SK-N-MC (cell line): ENCODE data around the gene HOXD8.

Experiments used
- DNase-seq: peaks from one replicate; pipeline ENCODE4 v3.0.0-alpha.2; 2011; ENCODE audit warnings: low read depth, low spot score
- H3K27ac ChIP-seq: fragments of 200-600 bp; sonication (generic); 2 replicates; pipeline ENCODE4 v1.5.1; 2016; ENCODE audit warnings: mixed run types
- H3K36me3 ChIP-seq: fragments of 200-600 bp; sonication (generic); 2 replicates; pipeline ENCODE4 v1.6.1; 2017; ENCODE audit warnings: antibody characterized with exemption, low read length, mixed read lengths; ENCODE audit not compliant: insufficient read depth
- H3K4me3 ChIP-seq: fragments of 200-600 bp; sonication (generic); 2 replicates; pipeline ENCODE4 v1.5.1; 2016
- H3K9ac ChIP-seq: fragments of 200-600 bp; sonication (generic); 2 replicates; pipeline ENCODE4 v1.8.0; 2017; ENCODE audit warnings: mixed run types, mixed read lengths; ENCODE audit not compliant: insufficient read length
- H3K9me3 ChIP-seq: fragments of 200-600 bp; sonication (generic); 2 replicates; pipeline ENCODE4 v1.6.1; 2017; ENCODE audit warnings: low read depth, mild to moderate bottlenecking, antibody characterized with exemption, low read length, moderate library complexity, mixed read lengths
- EZH2 ChIP-seq: fragments of 200-600 bp; sonication (generic); IDR thresholded peaks from one replicate; pipeline ENCODE4 v1.6.1; 2017; ENCODE audit warnings: antibody characterized with exemption
- FOXP2 ChIP-seq: optimal IDR thresholded peaks from 2 replicates; pipeline ENCODE3; 2011; ENCODE audit warnings: mild to moderate bottlenecking, moderate library complexity; ENCODE audit not compliant: insufficient read depth; ENCODE audit errors: extremely low read length, control extremely low read depth
- POLR2AphosphoS5 ChIP-seq: IDR thresholded peaks from 2 replicates; pipeline ENCODE4 v1.6.1; 2012; ENCODE audit warnings: mild to moderate bottlenecking, low read depth, low read length, borderline replicate concordance

Gene HOXD8

DNA sequence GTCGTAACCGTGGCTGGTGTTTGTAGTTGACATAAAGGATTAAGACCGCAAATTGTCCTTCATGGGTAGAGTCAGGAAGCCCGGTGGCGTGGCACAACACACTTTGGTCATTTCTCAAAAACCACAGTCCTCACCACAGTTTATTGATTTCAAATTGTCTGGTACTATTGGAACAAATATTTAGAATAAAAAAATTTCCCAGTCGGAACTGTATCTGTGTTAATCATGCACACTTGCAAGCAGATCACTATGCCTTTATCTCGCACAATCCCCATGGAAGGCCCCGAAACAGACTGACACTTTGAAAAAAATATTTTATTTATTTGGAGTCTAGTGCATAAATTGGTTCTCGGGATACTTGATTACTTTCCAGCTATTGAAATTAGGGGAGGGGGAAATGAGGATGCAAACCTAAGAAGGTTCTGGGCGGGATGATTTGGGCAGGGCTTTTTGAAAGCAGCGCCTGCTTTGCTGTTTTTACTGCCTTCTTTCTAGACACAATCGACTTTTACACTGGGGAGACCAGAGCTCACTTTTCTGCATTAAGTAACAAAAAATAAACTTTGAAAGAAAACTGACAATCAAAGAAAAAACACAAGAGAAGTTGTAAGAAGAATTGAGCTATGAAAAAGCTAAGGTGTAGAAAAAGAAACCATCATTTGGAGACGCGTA lies 43.5 kb downstream of the HOXD8 start:
- TF ChIP-seq EZH2 (no peak), FOXP2 (no peak), POLR2AphosphoS5 (no peak)
- Histone ChIP-seq H3K9me3 (no peaks in the 10 kb centered on the region), H3K27ac (no peak overlapping the region), H3K4me3 (no peak overlapping the region), H3K36me3 (no peaks in the 10 kb centered on the region; the same call in 1 of the 2 replicates), H3K9ac (no peak overlapping the region)
- DNase-seq, result no peak

DNA sequence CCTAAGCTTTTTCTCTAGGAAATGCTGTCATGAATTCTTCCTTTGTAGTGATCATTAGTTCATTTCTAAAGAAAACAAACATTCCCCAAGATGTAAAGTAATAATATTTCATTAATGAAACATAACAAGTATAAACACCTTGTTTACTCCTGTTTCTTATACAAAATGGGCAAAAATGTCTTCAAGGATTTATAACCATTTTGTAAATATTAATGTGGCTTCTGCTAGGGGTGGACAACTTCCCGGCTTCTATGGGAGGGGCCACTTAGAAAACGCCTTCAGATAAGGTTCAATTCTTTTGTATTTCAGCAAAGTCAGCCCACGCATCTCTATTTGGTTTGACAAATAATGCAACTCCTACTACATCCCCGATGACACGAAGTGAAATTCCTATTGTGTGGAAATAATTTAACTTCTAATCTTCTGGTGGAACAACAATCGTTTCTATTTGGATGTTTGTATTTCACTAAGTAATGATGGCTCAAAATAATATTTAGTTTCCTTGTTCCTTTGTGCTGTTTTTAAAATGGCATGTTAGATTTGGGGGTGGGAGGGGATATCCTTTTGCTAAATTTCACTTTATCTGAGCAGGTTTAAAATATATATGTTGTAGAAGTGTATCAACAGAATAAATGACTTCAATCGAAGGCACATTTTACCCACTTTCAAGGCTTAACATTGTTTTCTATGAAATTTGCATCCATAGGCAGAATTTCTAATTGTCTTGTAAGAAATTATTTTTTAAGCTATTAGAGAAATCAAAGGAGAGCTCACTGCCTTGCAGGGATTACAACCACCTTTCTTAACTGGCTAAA lies 44.3 kb downstream of the HOXD8 start:
- H3K9ac ChIP-seq, result peak overlapping the region; percentile 8
- no peak for TF ChIP-seq FOXP2
- no peaks in the 10 kb centered on the region for H3K9me3 ChIP-seq
- peak overlapping the region; percentile 79 for H3K4me3 ChIP-seq
- DNase-seq, result no peak
- peak overlapping the region; percentile 81; the same call in 1 of the 2 replicates for H3K27ac ChIP-seq
- H3K36me3 ChIP-seq, result no peaks in the 10 kb centered on the region; the same call in 1 of the 2 replicates

DNA sequence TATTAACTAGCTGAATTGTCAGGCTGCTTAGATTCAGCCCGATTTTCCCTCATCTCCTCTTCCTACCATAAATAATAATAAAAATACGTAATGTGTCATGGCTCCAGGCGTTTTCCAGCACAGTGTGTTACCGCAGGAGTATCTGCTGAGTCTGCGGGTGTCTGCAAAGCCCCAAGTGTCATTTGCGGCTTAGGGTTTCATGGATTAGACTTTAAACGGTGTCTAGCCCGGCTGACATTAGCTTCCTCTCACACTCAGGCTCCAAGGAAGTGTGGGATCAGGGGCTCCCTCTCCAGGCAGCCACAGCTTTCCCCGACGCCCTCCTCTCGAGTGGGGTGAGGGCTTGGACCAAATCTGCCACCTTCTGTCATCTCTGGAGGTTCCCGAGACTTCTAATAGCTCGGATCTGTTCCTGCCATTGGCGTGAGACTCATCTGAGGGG lies 44.9 kb downstream of the HOXD8 start:
- Histone ChIP-seq H3K4me3 (peak overlapping the region; percentile 79), H3K9me3 (no peaks in the 10 kb centered on the region), H3K9ac (peak overlapping the region; percentile 1), H3K27ac (peak overlapping the region; percentile 81), H3K36me3 (no peaks in the 10 kb centered on the region; the same call in 1 of the 2 replicates)
- DNase-seq, result peak; percentile 96
- TF ChIP-seq EZH2 (no peak), POLR2AphosphoS5 (peak; percentile 74; the same call in 1 of the 2 replicates), FOXP2 (peak; percentile 85)

DNA sequence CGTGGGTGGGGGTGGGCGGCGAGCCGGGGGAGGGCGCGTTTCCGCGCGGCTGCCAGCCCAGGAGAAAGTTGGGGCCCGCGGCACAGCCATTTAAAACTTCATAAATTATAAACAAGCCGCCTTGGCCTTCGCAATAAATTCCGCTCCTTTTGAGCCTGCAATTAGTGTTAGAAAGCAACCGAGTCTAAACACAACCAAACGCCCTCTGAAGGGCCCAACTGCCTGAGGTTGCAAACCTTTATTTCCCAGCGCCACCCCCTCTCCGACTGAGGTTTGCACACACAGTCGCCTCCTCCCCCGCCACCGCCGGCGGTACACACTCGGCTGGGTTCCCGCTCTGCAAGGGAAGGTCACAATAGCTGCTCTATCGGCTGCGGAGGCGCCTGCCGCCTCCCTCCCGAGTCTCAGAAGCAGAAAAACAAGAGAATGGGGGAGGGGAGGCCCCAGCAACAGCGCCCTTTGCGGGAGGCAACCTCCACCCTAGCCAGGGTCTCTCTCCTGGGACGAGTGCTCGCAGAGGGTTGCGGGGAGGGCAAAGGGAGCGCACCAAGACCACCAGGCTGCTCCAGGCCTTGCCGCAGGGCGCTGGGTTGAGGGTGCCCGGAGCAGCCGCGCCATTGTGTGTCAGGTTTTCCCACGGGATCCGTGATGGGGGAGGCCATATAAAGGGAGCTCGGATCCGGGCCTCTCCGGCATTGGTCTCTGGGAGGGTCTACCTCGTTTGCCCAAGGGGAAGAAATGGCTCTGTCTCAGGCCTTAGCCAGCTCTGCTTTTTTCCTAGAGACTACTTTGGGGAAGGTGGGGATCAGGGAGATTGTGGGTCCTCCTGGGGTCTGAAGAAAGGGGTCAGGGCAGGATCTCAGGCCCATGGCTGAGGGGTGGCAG lies 45.6 kb downstream of the HOXD8 start:
- no peaks in the 10 kb centered on the region; the same call in 1 of the 2 replicates for H3K36me3 ChIP-seq
- peak overlapping the region; percentile 79 for H3K4me3 ChIP-seq
- peak overlapping the region; percentile 81 for H3K27ac ChIP-seq
- TF ChIP-seq POLR2AphosphoS5, result no peak
- peak; percentile 12 for TF ChIP-seq FOXP2
- no peaks in the 10 kb centered on the region for H3K9me3 ChIP-seq
- H3K9ac ChIP-seq, result peak overlapping the region; percentile 1
- DNase-seq, result peak; percentile 67

DNA sequence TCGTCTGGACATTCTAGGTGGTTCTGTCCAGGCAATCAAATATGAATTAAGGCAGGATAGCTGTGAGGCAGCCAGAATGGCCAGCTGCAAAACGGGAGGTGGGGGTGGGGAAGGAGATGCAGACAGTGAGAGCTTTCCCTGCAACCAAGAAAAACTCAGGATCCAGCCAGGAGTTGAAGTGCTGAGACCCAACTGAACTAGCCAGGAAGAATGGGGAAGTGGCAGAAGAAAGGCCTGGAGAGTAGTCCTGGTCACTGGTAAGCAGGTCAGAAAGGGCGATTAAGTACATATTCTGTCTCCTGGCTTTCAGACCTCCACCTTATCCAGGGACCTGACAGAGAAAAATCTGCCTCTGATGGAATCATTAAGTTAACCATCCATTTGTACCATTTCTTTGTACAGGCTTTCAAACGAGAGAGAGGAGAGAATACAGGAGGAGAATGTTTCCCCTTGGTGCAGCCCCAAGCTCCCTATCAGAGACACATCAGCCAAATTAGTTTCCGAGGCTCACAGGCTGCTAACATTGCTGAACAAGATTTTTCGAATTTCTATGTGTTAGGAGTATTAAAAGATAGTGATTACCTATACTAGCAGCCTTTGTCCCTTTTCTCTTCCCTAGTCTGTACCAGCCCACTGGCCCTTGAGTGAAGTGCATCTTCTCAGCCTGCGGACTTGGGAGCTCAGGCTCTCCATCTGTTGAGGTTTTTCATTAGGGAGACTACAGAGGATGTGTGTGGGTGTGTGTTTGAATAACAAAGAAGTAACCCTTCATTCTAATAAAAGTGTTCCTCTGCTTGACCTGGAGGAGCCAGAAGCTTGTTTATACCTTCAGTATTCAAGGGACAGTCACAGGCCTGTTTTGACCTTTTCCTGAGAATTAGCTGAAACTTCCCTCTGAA lies 46.5 kb downstream of the HOXD8 start:
- DNase-seq, result no peak
- no peak overlapping the region for H3K27ac ChIP-seq
- TF ChIP-seq EZH2 (no peak), POLR2AphosphoS5 (no peak), FOXP2 (no peak)
- peak overlapping the region; percentile 79 for H3K4me3 ChIP-seq
- H3K9me3 ChIP-seq, result no peaks in the 10 kb centered on the region
- no peaks in the 10 kb centered on the region; the same call in 1 of the 2 replicates for H3K36me3 ChIP-seq
- H3K9ac ChIP-seq, result no peak overlapping the region

DNA sequence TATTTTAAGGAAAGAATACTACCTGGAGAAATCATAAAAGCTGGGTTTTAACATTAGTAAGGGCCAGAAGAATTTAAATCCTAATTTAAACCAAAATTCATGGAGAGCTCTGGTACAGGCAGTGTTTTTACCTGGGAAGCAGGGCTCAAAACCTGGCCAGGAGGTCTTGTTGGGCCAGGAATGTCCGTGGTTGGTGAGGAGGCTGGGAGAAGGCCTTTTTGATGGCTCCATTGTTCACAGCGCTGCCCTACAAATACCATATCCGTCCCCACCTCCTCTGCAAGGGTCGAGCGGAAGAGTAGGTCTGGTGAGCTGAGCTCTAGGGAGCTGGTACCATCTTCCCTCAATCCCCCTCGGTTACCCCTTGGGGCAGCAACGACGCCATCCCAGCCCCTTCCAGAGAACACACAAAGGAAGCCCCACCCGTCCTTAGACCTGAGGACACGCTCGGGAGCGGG lies 48.1 kb downstream of the HOXD8 start:
- Histone ChIP-seq H3K27ac (no peak overlapping the region), H3K9me3 (no peaks in the 10 kb centered on the region), H3K4me3 (peak overlapping the region; percentile 34; the same call in 1 of the 2 replicates), H3K36me3 (no peaks in the 10 kb centered on the region), H3K9ac (no peak overlapping the region)
- DNase-seq, result no peak
- no peak for TF ChIP-seq EZH2
- TF ChIP-seq POLR2AphosphoS5, result no peak
- TF ChIP-seq FOXP2, result no peak

DNA sequence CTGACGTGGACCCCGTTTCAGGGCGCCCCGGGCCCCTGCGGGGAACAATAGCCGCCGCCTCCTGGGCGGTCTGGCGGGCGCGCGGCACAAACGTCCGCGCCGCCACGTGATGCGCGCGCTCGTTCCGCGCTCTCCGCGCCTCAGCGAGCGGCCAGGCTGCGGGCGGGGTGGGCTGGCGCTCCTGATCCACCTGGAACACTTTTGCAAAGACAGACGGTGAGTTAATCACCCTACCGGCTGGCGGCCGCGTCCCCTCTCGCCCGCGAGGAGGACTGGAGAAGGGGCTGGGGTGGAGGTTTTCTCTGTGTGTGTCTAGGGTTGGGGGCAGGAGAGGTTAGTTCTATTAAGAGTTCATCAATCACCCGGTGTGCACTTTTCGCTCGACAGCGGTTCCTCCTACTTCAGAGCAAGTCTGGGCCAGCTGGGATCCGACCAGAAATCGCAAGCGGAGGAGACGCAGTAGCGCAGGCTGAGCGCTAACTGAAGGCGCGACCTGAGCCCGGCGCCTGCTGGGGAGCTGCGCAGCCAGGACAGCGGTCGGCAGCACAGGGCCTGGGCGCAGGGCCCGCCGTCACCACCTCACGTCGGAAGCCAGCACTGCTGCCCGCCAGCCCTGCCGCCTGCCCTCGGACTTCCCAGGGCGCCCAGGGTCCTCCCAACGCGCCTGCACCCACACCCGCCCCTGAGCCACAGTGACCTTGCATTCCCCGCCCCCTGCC lies 48.7 kb downstream of the HOXD8 start:
- Histone ChIP-seq H3K9ac (no peak overlapping the region), H3K4me3 (peak overlapping the region; percentile 34; the same call in 1 of the 2 replicates), H3K36me3 (no peaks in the 10 kb centered on the region), H3K9me3 (no peaks in the 10 kb centered on the region), H3K27ac (no peak overlapping the region)
- no peak for DNase-seq
- TF ChIP-seq FOXP2 (no peak), POLR2AphosphoS5 (no peak), EZH2 (no peak)
